HG03066 (cell line): ENCODE data around the gene PCBD2.
"Not testable (repeated sequence)": the region's sequence is repeated elsewhere in the genome, so short reads cannot be mapped to it uniquely, and the experiment has no call there.

Experiments
- ATAC-seq: cut with Tn5 transposase; IDR thresholded peaks from one replicate; pipeline ENCODE4 v1.9.1; 2021; ENCODE audit warnings: low read depth; ENCODE audit not compliant: unreplicated experiment

The PCBD2 gene

DNA sequence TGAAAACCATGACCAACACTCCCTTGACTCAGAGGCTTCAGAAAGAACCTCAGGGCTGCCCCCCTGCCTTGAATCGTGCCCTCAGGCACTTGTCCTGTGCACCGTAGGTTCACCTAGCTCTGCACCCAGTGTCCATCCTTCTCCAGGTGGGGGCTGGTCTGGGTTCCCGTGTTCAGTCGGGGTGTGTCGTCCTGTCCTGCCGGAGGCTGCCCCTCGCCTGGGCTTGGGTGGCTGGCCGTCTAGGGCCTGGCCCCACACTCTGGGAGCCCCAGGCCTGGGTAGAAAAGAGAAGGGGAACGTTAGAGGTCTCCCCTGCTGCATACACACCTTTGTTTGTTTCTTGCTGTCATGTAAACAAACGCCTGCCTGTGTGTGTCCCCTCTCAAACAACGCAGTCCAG lies 92.1 kb downstream of the PCBD2 start:
- no peak for ATAC-seq

DNA sequence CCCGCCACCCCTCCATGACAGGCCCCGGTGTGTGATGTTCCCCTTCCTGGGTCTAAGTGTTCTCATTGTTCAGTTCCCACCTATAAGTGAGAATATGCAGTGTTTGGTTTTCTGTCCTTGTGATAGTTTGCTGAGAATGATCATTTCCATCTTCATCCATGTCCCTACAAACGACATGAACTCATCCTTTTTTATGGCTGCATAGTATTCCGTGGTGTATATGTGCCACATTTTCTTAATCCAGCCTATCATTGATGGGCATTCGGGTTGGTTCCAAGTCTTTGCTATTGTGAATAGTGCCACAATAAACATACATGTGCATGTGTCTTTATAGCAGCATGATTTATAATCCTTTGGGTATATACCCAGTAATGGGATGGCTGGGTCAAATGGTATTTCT lies 93.1 kb downstream of the PCBD2 start:
- ATAC-seq = not testable (repeated sequence)

DNA sequence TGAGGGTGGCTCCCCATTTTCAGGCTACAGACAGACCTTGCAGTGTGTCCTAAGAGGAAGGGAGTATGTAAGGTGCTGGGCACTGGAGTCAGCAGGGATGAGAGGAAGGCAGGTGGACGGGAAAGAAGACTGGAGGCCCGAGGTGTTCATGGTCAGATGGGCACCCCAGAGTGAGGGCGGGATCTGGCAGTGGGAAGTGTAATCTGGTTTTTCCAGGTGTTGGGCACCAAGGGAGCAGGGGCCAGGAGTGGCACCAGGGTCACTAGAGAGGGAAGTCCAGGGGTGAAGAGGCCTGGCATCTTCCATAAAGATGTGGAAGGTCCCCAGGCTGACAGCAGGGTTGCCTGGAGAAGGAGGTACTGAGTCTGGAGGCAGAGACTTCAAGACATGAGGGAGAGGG lies 99.4 kb downstream of the PCBD2 start:
- ATAC-seq = no peak

DNA sequence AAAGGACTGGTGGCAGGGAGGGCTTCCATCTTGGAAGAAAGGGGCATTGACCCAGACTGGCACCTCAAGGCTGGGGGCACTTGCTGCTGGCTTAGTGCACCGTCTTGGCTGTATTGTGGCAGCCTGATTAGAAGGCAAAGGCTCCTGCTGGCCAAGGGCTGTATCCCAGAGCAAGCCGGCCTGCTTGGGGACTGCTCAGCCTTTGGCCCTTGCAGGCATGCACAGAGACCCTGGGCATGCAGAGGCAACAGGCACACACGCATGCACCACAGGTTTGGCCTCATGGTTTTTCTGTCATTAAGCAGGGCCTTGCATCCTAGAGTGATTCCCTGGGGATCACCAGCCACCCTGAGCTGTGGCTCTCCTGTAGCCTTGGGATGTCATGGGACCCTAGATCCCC lies 100.1 kb downstream of the PCBD2 start:
- no peak for ATAC-seq

DNA sequence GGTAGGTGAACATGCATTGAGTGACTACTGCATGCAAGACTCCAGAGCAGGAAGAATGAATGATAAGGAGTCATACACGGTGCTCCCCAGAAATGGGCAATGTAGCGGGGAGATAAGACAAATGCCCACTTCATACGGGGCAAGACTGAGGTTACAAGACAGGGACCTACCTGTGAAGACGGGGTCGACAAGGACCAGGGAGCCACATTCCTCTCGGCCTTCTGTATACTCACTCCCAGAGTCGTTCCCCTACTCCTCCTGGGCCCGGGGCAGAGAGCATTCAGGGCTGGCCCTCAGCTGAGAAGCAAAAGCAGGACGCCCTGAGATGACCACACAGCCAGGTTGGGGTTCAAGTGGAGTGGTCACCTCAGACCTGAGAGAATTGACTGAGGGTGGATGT lies 102.4 kb downstream of the PCBD2 start:
- no peak for ATAC-seq

DNA sequence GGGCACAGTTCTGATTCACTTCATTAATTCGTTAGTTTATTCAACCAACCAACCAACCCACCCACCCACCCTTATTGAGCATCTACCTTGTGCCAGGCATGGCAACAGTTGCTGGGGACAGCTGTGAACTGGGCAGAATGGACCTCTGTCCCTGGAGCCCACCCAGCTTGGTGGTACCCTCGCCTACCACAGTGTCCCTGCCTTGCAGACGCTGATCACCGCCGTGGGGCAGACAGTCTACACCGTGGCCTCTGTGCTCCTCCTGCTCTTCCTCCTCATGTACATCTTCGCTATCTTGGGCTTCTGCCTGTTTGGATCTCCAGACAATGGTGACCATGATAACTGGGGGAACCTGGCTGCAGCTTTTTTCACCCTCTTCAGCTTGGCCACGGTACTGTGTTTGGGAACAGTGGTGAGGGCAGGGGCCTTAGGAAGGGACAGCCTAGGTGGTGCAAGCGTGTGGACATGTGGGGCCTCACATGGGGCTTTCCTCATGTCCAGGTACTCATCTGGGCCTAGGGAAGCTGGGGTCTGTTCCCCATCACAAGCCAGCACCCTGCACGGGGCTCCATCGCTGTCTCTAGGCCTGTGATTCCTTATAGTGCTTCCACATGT lies 102.9 kb downstream of the PCBD2 start:
- no peak for ATAC-seq

DNA sequence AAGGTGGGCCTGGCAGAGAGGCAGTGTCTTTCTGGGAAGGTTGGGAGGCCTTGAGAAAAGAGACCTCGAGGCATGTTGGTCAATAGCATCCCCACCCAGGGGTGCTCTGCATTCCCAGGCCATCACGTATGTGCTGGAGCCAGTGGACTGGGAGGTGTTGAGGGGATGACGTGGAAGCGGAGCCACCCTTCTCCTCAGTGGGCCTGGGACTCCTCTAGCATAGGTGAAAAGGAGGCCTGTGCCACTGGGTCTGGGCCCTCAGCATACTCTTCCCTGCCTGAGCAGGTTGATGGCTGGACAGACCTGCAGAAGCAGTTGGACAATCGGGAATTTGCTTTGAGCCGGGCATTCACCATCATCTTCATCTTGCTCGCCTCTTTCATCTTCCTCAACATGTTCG lies 103.6 kb downstream of the PCBD2 start:
- ATAC-seq = no peak

DNA sequence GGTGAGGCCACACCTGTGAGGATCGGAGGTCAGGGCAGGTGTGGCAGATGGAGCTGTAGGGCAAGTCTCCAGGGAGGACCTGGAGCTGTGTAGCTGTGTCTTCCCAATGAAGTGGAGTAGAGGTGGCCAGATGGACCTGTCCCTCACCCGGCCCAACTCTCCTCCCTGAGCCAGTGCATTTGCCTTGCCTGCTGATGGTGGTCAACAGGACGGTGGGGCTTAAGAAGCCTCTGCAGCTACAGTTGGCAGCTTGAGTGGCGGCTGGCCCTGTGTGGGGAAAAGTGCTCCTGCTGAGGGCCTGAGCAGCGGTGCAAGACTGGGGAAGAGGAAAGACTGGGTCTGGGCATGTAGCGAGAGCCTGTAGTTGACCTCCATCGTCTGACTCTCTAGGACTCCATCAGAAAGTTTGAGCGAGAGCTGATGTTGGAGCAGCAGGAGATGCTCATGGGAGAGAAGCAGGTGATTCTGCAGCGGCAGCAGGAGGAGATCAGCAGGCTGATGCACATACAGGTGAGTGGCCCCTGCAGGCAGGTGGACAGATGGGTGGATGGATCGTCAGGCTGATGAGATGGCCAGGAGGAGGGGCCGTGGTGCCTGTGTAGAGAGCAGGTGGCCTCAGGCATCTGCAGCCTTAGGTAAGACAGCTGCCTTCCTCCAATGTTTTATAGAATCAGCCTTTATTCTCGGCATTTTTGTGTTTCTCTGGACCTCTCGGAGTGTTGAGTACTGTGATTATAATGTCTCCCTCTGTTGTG lies 104.2 kb downstream of the PCBD2 start:
- no peak for ATAC-seq

DNA sequence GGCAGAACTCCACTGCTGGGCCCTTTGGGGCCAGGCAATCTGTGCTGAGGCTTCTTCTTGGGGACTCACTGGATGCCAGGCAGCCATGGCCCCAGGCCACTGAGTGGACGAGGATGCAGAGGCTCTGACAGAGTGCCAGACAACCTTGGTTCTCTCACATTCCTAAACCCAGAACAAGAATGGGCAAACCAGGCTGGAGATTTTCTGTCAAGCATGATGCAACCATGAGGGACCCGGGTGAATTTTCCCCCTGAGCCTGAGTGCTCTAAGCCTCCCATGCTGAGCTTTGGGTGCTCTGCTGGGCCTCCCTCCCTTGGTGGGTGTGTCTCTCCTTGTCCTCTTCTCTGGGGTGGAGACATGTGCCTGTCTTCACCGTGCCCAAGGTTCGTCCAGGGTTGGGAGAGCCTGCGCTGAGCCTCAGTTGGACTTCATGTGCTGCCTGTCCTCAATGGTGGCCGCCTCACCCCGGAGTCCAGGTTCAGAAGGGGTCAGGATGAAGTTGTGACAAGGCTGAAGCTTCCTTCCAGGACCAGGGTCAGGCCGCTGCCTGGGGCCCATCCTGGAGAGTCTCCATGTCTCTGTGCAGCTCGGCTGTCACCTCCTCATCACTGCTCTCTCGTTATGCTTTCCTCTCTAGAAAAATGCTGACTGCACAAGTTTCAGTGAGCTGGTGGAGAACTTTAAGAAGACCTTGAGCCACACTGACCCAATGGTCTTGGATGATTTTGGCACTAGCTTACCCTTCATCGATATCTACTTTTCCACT lies 105.0 kb downstream of the PCBD2 start:
- ATAC-seq = no peak

DNA sequence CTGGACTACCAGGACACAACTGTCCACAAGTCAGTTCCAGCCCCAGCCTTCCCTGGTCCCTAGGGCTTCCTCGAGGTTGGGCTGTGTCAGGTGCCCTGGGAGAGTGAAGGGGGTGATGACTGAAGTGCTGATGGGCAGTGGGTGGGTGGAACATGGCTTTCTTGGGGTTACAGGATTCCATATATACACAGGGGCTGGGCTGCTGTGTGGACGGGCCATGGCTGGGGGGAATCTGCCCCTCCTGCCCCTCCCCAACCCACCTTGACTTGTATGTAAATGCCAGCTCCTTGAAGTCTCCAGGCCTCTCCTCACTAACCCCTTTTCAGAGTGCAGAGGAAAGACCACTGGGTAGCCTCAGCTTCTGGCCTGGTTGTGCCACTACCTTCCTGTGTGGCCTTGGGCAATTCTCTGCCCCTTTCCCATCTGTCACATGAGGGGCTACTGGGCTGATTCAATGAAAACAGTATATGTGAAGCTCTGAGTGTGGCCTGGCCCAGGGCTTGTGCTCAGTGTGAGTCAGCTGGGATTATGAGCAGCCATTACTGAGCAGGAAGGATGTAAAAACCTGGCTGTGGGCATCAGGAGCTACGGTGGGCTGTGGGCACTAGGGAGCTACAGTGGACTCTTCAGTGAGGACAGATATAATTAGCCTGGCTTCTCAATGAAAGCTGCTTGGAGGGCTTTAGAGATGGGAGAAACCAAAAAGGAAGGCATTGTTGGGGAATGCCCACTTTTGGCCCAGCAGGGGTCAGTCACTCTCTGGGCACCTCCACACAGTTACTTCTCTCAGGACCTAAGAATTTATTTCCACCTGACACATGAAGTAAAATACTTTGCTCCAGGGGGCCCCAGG lies 105.8 kb downstream of the PCBD2 start:
- ATAC-seq = no peak

DNA sequence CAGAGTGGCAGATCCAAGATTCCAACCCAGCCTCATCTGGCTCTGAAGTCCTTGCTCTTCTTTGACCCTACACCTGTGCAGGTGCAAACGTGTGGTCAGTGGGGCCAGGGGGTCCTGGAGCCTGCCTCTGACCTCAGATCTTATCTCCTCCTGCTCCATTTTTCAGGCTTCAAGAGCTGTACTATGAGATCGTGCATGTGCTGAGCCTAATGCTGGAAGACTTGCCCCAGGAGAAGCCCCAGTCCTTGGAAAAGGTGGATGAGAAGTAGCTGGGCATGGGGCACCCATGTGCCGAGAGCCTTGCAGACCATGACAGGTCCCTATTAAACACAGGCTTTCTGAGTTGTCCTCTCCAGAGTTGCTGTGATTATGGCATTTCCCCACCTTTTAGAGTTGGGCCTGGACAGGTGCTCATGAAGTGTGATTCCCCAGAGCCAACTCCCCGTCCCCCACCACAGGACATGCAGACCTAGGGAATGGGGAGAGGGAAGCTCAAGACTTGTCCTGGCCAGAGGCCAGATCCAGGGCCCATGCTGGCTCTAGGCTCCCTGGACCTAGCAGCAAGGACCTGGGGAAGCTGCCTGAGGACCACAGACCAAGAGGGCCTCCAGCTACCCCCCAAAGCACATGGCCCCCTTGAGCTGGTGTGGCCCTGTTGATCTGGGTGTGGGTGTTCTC lies 106.6 kb downstream of the PCBD2 start:
- no peak for ATAC-seq

DNA sequence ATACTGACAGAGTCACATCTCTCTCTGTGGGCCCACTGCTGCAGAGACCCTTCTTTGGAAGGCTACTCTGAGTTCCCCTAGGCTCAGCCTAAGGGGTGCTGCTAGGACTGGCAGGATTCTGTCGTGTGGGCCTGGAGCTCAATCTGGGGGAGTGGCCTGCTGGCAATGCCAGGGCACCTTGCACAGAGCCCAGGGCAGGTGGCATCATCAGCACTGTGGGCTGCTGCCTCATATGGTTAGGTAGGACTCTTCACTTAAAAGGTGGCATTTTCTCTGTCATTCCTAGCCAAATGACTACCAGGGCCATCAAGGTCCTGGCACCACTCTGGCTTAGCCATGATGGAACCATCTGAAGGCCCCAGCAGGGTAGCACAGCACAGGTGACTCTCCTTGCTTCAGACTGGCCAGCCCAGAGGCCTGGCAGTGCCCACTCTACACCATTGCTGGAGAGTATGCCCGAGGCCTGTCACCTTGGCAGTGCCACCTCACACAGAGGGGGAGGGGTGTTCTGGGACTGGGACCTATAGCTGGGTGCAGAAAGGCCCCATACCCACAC lies 107.2 kb downstream of the PCBD2 start:
- ATAC-seq = no peak
